Heart left ventricle (tissue), 16 donors: ENCODE results near the gene PCBP3. TPM values are rescaled to one million over a fixed set of nuclear protein-coding genes. Genes with fewer than 3 reads are reported as not detected.

Experiments used
- ATAC-seq, 4 donors: fragments of 200-7000 bp; cut with Tn5 transposase; one replicate each; pipeline ENCODE4 v1.9.1; 2020 to 2022; ENCODE audit warnings: moderate library complexity in 4 of 4, mild to moderate bottlenecking in 3 of 4, moderate number of reproducible peaks in 1 of 4
- DNase-seq, 5 donors: peaks; one replicate each; pipeline ENCODE4 v3.0.0-alpha.2; 2020
- H3K27ac ChIP-seq, 12 donors: fragments of 200-600 bp; sonication (generic) in 4 of 12; one replicate each; pipeline versions ENCODE4 v1.5.0 to v1.8.0; 2016 to 2022; ENCODE audit warnings: mild to moderate bottlenecking in 2 of 12
- H3K27me3 ChIP-seq, 9 donors: fragments of 200-600 bp; sonication (generic) in 2 of 9; one replicate each; pipeline versions ENCODE4 v1.5.1 to v1.8.0; 2016 to 2022; ENCODE audit warnings: mild to moderate bottlenecking in 3 of 9
- H3K36me3 ChIP-seq, 9 donors: fragments of 200-600 bp; sonication (generic) in 2 of 9; one replicate each; pipeline versions ENCODE4 v1.5.0 to v1.8.0; 2018 to 2022; ENCODE audit warnings: mild to moderate bottlenecking in 2 of 9
- H3K4me1 ChIP-seq, 12 donors: fragments of 200-600 bp; sonication (generic) in 4 of 12; one replicate each; pipeline versions ENCODE4 v1.5.0 to v1.8.0; 2016 to 2022; ENCODE audit warnings: mild to moderate bottlenecking in 3 of 12
- H3K4me3 ChIP-seq, 12 donors: fragments of 200-600 bp; sonication (generic) in 4 of 12; one replicate each; pipeline versions ENCODE4 v1.5.0 to v1.8.0; 2017 to 2022; ENCODE audit warnings: mild to moderate bottlenecking in 9 of 12, moderate library complexity in 4 of 12
- H3K9me3 ChIP-seq, 12 donors: fragments of 200-600 bp; sonication (generic) in 4 of 12; one replicate each; pipeline versions ENCODE4 v1.5.0 to v1.8.0; 2016 to 2022; ENCODE audit warnings: mild to moderate bottlenecking in 1 of 12
- POLR2A ChIP-seq, 2 donors: fragments of 450-650 bp; IDR thresholded peaks; one replicate each; pipeline ENCODE4 v1.6.1; 2017; ENCODE audit warnings: antibody characterized with exemption in 2 of 2, mild to moderate bottlenecking in 2 of 2, moderate library complexity in 2 of 2
- WGBS, 4 donors: extraction: QIAGEN DNeasy Blood & Tissue Kit in 2 of 4; methylation state at CpG; one replicate each; pipeline versions ENCODE4 v1.1.5 to v1.1.7; 2013 to 2018; 5-methylcytosine and 5-hydroxymethylcytosine counted together
- intact Hi-C, 10 donors: fragments of 100-400 bp; cut with DNase I; formaldehyde crosslinking; loops; one replicate each; pipeline versions ENCODE4 v1.11.1 to v1.14.2; 2022
- polyA plus RNA-seq, 2 donors: library from polyadenylated mRNA; stranded (reverse); fragments of 200-250 nt; gene quantifications; one replicate each; pipeline ENCODE4 v1.2.3, GENCODE V29; 2013
- total RNA-seq, 9 donors: library from RNA; depleted of rRNA in 2 of 9; stranded (reverse); fragments of >200 nt in 2 of 9; fragmentation: NEBNext Ultra II Directional in 3 of 9; extraction: Animal tissue kit (Norgen Biotek cat#: 25700) in 3 of 9; gene quantifications; one replicate each; pipeline versions ENCODE4 v1.1.0 to v1.2.4, GENCODE V29; 2016 to 2023
- TF ChIP-seq, protein P1 (sequence below), 12 donors: fragments of 200-600 bp; sonication (generic) in 4 of 12; IDR thresholded peaks; one replicate each; pipeline versions ENCODE4 v1.5.0 to v1.8.0; 2018 to 2022; ENCODE audit warnings: antibody characterized with exemption in 12 of 12, mild to moderate bottlenecking in 5 of 12
- donor health status: ischemic (EF 13 %, LVEDD 7.1; RV severe dilation, severe dysfunction).
- donor health status: healthy with polysubstance abuse.
- donor health status: DM: no; HTN: yes; CAD: no.
- donor health status: DM: no; HTN: no; CAD: no.
- donor health status: ischemic (EF 25% LVEDD 6.9; RV normal size, moderate dysfunction).
- donor health status: ischemic (EF 25% LVEDD 5.7; RV mildly dilated, moderate dysfunction).
- donor health status: healthy.
- donor health status: DM: yes; HTN: yes; CAD: no.
- donor health status: ischemic (EF 35%, LVEDD 5.7; RV mildly dilated, moderate dysfunction).
- donor health status: nonischemic (EF 11% LVEDD 7.7; RV severe dilation, severe dysfunction).
- donor health status: DM: yes; HTN: yes; CAD: no.
- donor health status: PGD.
- donor health status: ischemic (EF 29% LVEDD 5.4; RV normal size, mild dysfunction).
- donor health status: nonischemic (EF 23%, LVEDD 6.1; RV moderate dilation, normal function).

The PCBP3 gene
- total and polyA plus RNA-seq, 11 donors = 0.72 to 11.4 (median 2.5) TPM; not detected in 1

DNA sequence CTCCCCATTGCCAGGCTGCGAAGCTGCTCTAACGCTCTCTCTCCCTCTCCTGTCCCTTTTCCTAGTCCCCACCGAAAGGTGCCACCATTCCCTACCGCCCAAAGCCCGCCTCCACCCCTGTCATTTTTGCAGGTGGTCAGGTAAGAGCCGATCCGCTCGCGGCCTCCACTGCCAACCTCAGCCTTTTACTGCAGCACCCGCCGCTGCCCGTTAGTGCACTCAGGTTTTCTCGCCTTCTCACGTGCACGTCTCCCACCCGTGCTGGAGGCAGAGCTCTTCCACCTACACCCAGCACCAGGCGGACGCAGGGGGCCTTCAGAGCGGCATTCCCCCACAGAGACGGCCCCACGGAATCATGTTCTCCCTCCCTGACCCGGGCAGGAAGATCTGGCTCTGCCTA is 270.4 kb downstream of the PCBP3 start:
- H3K4me3 ChIP-seq = no peak overlapping the region
- H3K4me1 ChIP-seq = peaks cover 0 to 7% (median 0%) of the 10 kb centered on the region in 12 donors
- H3K27me3 ChIP-seq = no peaks in the 10 kb centered on the region
- no peaks in the 10 kb centered on the region for H3K36me3 ChIP-seq
- peak in 1 of 5 donors; percentile 39 for DNase-seq
- no peak for ATAC-seq
- H3K9me3 ChIP-seq = no peaks in the 10 kb centered on the region
- intact Hi-C loops = no loop called here
- WGBS, 4 donors = 85 to 93% (median 89%) methylated on average over 22 of the region's 22 CpGs
- TF ChIP-seq, protein P1, sequence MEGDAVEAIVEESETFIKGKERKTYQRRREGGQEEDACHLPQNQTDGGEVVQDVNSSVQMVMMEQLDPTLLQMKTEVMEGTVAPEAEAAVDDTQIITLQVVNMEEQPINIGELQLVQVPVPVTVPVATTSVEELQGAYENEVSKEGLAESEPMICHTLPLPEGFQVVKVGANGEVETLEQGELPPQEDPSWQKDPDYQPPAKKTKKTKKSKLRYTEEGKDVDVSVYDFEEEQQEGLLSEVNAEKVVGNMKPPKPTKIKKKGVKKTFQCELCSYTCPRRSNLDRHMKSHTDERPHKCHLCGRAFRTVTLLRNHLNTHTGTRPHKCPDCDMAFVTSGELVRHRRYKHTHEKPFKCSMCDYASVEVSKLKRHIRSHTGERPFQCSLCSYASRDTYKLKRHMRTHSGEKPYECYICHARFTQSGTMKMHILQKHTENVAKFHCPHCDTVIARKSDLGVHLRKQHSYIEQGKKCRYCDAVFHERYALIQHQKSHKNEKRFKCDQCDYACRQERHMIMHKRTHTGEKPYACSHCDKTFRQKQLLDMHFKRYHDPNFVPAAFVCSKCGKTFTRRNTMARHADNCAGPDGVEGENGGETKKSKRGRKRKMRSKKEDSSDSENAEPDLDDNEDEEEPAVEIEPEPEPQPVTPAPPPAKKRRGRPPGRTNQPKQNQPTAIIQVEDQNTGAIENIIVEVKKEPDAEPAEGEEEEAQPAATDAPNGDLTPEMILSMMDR (IDR thresholded peaks at IDR 0.05) = no peak
- no peak for TF ChIP-seq POLR2A (IDR thresholded peaks at IDR 0.05)
- no peak overlapping the region for H3K27ac ChIP-seq

DNA sequence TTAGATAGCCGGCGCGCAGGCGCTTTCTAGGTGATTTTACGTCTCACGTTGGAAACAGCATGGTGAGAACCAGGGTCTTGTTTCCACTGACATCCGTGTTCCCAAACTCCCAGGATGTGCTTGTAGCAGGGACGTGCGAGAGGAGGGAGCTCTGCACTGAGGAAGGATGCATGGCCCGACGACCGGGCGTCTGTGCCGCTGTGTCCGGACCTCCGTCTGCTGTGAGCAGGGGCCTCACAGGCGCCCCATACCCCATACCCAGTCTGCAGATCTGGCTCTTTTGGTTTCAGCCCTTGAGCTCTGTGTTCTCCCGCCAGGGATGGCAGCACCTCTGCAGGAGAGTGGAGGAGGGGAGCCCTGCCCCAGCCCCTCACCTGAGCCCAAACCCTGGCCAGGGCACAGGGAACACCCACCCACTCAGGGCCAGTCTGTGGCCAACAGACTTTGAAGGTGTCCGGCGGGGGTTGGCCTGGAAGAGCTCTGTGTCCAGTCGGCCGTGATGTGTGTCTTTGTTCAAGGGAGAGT is 270.9 kb downstream of the PCBP3 start:
- Histone ChIP-seq H3K27ac (no peak overlapping the region), H3K36me3 (no peaks in the 10 kb centered on the region), H3K27me3 (no peaks in the 10 kb centered on the region), H3K4me1 (peaks cover 0 to 7% (median 0%) of the 10 kb centered on the region in 12 donors), H3K4me3 (no peak overlapping the region), H3K9me3 (no peaks in the 10 kb centered on the region)
- TF ChIP-seq POLR2A (IDR thresholded peaks at IDR 0.05) = no peak
- TF ChIP-seq, protein P1 (IDR thresholded peaks at IDR 0.05) = no peak
- peak in 1 of 5 donors; percentile 44 for DNase-seq
- 79 to 91% (median 85%) methylated on average over 11 to 22 of the region's 22 CpGs for WGBS, 4 donors
- no peak for ATAC-seq
- intact Hi-C loops = no loop called here

DNA sequence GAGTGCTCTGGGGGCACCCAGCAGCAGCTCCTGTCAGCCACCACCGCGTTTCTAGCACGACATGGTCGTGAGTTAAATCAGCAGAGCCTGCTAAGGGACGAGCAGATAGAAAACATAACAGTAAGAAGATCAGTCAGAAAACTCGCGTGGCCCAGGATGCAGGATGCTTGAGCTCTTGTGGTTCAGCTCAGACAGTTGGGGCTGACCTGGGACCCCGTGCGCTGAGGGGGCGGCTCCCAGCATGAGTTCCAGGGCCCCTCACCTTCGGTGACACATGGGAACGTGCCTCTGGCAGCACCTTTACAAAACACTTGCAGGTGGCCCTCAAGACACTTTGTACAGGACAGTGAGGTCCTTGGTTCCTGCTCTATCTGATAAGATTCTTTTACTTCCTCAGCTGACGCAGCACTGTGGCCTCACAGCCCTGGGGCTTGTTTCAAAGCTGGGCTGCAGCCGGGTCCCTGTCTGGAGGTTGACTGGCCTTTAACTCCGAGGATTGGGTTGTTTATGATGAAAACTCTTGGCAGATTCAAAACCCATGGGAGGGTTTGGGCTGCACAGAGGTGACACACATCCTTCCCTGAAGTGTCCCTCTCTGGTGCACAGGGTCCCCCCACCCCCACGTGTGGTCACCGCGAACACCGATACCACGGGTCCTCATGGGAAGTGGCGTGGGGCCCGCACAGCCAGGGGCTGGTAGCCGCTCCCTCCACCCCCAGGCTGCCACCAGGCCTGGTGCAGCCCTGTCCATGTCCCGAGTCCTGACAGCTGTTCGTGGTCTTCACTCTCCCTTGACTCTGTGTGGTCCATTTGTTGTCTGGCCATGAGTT is 272.7 kb downstream of the PCBP3 start:
- H3K4me1 ChIP-seq = no peaks in the 10 kb centered on the region
- intact Hi-C loops = no loop called here
- TF ChIP-seq, protein P1 (IDR thresholded peaks at IDR 0.05) = no peak
- no peak for TF ChIP-seq POLR2A (IDR thresholded peaks at IDR 0.05)
- H3K27me3 ChIP-seq = no peaks in the 10 kb centered on the region
- no peak for ATAC-seq
- H3K36me3 ChIP-seq = no peaks in the 10 kb centered on the region
- DNase-seq = peak in 1 of 5 donors; percentile 46
- WGBS, 4 donors = 71 to 79% (median 74%) methylated on average over 12 to 25 of the region's 25 CpGs
- H3K9me3 ChIP-seq = no peaks in the 10 kb centered on the region
- no peak overlapping the region for H3K4me3 ChIP-seq
- peak overlapping the region in 1 of 12 donors; percentile 27 for H3K27ac ChIP-seq

DNA sequence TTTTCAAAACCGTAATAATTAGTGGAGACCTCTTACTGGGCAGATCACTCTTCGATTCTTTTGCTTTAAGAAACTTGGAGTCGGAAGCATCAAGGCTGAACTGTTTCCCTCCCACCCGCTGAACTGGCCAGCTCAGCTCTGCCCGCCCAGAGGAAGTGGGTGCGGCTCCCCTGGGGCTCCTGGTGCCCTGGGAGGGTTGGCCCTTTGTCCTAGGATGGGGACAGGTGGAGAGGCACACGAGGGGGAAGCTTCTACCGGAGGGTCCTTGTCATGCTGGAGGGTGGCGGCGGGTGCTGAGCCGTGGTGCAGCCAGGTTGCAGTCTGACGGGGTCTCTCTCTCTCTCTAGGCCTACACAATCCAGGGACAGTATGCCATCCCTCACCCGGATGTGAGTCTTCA is 273.7 kb downstream of the PCBP3 start:
- H3K27ac ChIP-seq = no peak overlapping the region
- H3K4me3 ChIP-seq = no peak overlapping the region
- DNase-seq (peak in 1 of 5 donors; percentile 26), ATAC-seq (no peak)
- intact Hi-C loops = no loop called here
- WGBS, 4 donors = 72 to 90% (median 77%) methylated on average over 13 of the region's 13 CpGs
- no peaks in the 10 kb centered on the region for H3K36me3 ChIP-seq
- H3K27me3 ChIP-seq = no peaks in the 10 kb centered on the region
- H3K4me1 ChIP-seq = no peaks in the 10 kb centered on the region
- TF ChIP-seq, protein P1 (IDR thresholded peaks at IDR 0.05) = no peak
- TF ChIP-seq POLR2A (IDR thresholded peaks at IDR 0.05) = no peak
- no peaks in the 10 kb centered on the region for H3K9me3 ChIP-seq
